K562 (cell line): Measurements from ENCODE around the gene PCBP3. TPM values are rescaled to one million over a fixed set of nuclear protein-coding genes. Genes with fewer than 3 reads are reported as not detected.

Source experiments
- E2F8 ChIP-seq: fragments of 450-650 bp; IDR thresholded peaks from 2 replicates; pipeline ENCODE4 v1.7.1; 2018; ENCODE audit warnings: mild to moderate bottlenecking, low read depth; ENCODE audit not compliant: partially characterized antibody
- EWSR1 ChIP-seq: fragments of 450-650 bp; IDR thresholded peaks from 2 replicates; pipeline ENCODE4 v1.6.1; 2018; ENCODE audit warnings: borderline replicate concordance, mild to moderate bottlenecking, low read depth, moderate library complexity; ENCODE audit not compliant: partially characterized antibody
- SNRNP70 ChIP-seq: fragments of 200-400 bp; formaldehyde crosslinking; optimal IDR thresholded peaks from 2 replicates; pipeline ENCODE3; 2017; ENCODE audit warnings: low read depth, low read length
- TFAM ChIP-seq: fragments of 250-450 bp; sonication (Bioruptor Pico); conservative IDR thresholded peaks from 2 replicates; pipeline ENCODE4 v1.5.0; 2021; ENCODE audit warnings: mild to moderate bottlenecking, moderate library complexity
- ZNF511 ChIP-seq: sonication (generic); formaldehyde crosslinking; IDR thresholded peaks from 2 replicates; pipeline ENCODE4 v1.8.0; 2022; ENCODE audit warnings: mild to moderate bottlenecking, missing genetic modification reagents
- ZNF766 ChIP-seq: fragments of 200-800 bp; sonication (Bioruptor generic); conservative IDR thresholded peaks from 2 replicates; pipeline ENCODE4 v1.6.1; 2016; ENCODE audit warnings: missing genetic modification characterization, missing compliant biosample characterization
- polyA plus RNA-seq, 8 experiments: library from polyadenylated mRNA; depleted of rRNA in 4 of 8; stranded (reverse) in 5 of 8; unstranded in 3 of 8; fragments of >200 nt; fragmentation: Nextera tagmentation in 2 of 8; fragmentation: Illumina TruSeq in 1 of 8; extraction: Ambion mirVana in 2 of 8; extraction: Trizol in 1 of 8; gene quantifications; 2 replicates each; pipeline versions ENCODE4 v1.2.1 to v1.2.3, GENCODE V29; 2011 to 2014; ENCODE audit warnings: inconsistent platforms in 1 of 8, missing spikeins in 1 of 8
- total RNA-seq, 7 experiments: library from RNA; depleted of rRNA in 6 of 7; stranded (reverse); fragments of >200 nt in 6 of 7; fragmentation: Illumina TruSeq in 2 of 7; extraction: Trizol in 2 of 7; gene quantifications; 2 replicates each; pipeline versions ENCODE4 v1.2.1 to v1.2.3, GENCODE V29; 2011 to 2021; ENCODE audit warnings: low replicate concordance in 1 of 7
- TF ChIP-seq, protein P1 (sequence below), 2 experiments: fragments of 450-650 bp in 1 of 2; sonication (generic) in 1 of 2; formaldehyde crosslinking in 1 of 2; IDR thresholded peaks; 2 replicates each; pipeline versions ENCODE4 v1.7.1 to v1.9.0; 2016 to 2022; ENCODE audit warnings: inconsistent platforms in 1 of 2, mild to moderate bottlenecking in 1 of 2, missing genetic modification reagents in 1 of 2
- TF ChIP-seq, protein P2 (sequence below): fragments of 250-450 bp; sonication (Bioruptor Pico); IDR thresholded peaks from 2 replicates; pipeline ENCODE4 v1.8.0; 2021; ENCODE audit warnings: mild to moderate bottlenecking, moderate library complexity

PCBP3 gene
- total and polyA plus RNA-seq, 9 of the 15 experiments (the other 6 are each of a cell fraction or from before 2014, with no cell fraction given), result 0.18 TPM; not detected in 8

GRCh38 chr21:45870851-45871615 lies 227.5 kb downstream of the PCBP3 start (continued):
- TF ChIP-seq, protein P1, sequence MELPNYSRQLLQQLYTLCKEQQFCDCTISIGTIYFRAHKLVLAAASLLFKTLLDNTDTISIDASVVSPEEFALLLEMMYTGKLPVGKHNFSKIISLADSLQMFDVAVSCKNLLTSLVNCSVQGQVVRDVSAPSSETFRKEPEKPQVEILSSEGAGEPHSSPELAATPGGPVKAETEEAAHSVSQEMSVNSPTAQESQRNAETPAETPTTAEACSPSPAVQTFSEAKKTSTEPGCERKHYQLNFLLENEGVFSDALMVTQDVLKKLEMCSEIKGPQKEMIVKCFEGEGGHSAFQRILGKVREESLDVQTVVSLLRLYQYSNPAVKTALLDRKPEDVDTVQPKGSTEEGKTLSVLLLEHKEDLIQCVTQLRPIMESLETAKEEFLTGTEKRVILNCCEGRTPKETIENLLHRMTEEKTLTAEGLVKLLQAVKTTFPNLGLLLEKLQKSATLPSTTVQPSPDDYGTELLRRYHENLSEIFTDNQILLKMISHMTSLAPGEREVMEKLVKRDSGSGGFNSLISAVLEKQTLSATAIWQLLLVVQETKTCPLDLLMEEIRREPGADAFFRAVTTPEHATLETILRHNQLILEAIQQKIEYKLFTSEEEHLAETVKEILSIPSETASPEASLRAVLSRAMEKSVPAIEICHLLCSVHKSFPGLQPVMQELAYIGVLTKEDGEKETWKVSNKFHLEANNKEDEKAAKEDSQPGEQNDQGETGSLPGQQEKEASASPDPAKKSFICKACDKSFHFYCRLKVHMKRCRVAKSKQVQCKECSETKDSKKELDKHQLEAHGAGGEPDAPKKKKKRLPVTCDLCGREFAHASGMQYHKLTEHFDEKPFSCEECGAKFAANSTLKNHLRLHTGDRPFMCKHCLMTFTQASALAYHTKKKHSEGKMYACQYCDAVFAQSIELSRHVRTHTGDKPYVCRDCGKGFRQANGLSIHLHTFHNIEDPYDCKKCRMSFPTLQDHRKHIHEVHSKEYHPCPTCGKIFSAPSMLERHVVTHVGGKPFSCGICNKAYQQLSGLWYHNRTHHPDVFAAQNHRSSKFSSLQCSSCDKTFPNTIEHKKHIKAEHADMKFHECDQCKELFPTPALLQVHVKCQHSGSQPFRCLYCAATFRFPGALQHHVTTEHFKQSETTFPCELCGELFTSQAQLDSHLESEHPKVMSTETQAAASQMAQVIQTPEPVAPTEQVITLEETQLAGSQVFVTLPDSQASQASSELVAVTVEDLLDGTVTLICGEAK (IDR thresholded peaks at IDR 0.05), result no peak
- TF ChIP-seq, protein P1 (CRISPR knock-in tag; IDR thresholded peaks at IDR 0.05), result no peak
- TF ChIP-seq ZNF766 (CRISPR knock-in tag) (no peak), E2F8 (no peak), ZNF511 (CRISPR knock-in tag) (no peak), EWSR1 (no peak), SNRNP70 (no peak), TFAM (CRISPR knock-in tag) (no peak)
- TF ChIP-seq, protein P2, sequence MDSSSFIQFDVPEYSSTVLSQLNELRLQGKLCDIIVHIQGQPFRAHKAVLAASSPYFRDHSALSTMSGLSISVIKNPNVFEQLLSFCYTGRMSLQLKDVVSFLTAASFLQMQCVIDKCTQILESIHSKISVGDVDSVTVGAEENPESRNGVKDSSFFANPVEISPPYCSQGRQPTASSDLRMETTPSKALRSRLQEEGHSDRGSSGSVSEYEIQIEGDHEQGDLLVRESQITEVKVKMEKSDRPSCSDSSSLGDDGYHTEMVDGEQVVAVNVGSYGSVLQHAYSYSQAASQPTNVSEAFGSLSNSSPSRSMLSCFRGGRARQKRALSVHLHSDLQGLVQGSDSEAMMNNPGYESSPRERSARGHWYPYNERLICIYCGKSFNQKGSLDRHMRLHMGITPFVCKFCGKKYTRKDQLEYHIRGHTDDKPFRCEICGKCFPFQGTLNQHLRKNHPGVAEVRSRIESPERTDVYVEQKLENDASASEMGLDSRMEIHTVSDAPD (CRISPR knock-in tag), result no peak
